SK-N-SH treated with all-trans-retinoic acid at 6 μM for 48 hours (cell line): ENCODE results near the gene FZR1.

Experiments
- ATAC-seq: fragments of 200-7000 bp; cut with Tn5 transposase; 3 replicates; pipeline ENCODE4 v1.9.1; 2020; ENCODE audit warnings: mild to moderate bottlenecking, moderate library complexity
- BACH2 ChIP-seq: fragments of 250-450 bp; sonication (Bioruptor Pico); IDR thresholded peaks from 2 replicates; pipeline ENCODE4 v1.9.0; 2021; ENCODE audit warnings: mild to moderate bottlenecking, borderline replicate concordance
- CREB5 ChIP-seq: fragments of 250-450 bp; sonication (Bioruptor Pico); IDR thresholded peaks from 2 replicates; pipeline ENCODE4 v1.5.1; 2020; ENCODE audit warnings: low read depth, mild to moderate bottlenecking, moderate library complexity
- CSDC2 ChIP-seq: fragments of 250-450 bp; sonication (Bioruptor Pico); IDR thresholded peaks from 2 replicates; pipeline ENCODE4 v1.5.0; 2020; ENCODE audit warnings: mild to moderate bottlenecking, moderate library complexity
- ESRRG ChIP-seq: fragments of 250-450 bp; sonication (Bioruptor Pico); IDR thresholded peaks from 2 replicates; pipeline ENCODE4 v1.6.1; 2021; ENCODE audit warnings: mild to moderate bottlenecking
- GLIS3 ChIP-seq: fragments of 250-450 bp; sonication (Bioruptor Pico); IDR thresholded peaks from 2 replicates; pipeline ENCODE4 v1.5.0; 2020; ENCODE audit warnings: mild to moderate bottlenecking, moderate library complexity
- PATZ1 ChIP-seq: fragments of 250-450 bp; sonication (Bioruptor Pico); IDR thresholded peaks from 2 replicates; pipeline ENCODE4 v1.8.0; 2020; ENCODE audit warnings: mild to moderate bottlenecking, moderate library complexity, borderline replicate concordance
- POU6F1 ChIP-seq: fragments of 250-450 bp; sonication (Bioruptor Pico); IDR thresholded peaks from 2 replicates; pipeline ENCODE4 v1.8.0; 2021; ENCODE audit warnings: low read depth, mild to moderate bottlenecking, moderate library complexity, borderline replicate concordance
- PPARA ChIP-seq: fragments of 250-450 bp; sonication (Bioruptor Pico); IDR thresholded peaks from 2 replicates; pipeline ENCODE4 v1.5.0; 2020; ENCODE audit warnings: mild to moderate bottlenecking, borderline replicate concordance
- RARB ChIP-seq: fragments of 250-450 bp; sonication (Bioruptor Pico); IDR thresholded peaks from 2 replicates; pipeline ENCODE4 v1.8.0; 2021; ENCODE audit warnings: mild to moderate bottlenecking, moderate library complexity
- SNAI2 ChIP-seq: fragments of 250-450 bp; sonication (Bioruptor Pico); IDR thresholded peaks from 2 replicates; pipeline ENCODE4 v1.5.0; 2020; ENCODE audit warnings: mild to moderate bottlenecking, moderate library complexity
- TCF4 ChIP-seq: fragments of 250-450 bp; sonication (Bioruptor Pico); IDR thresholded peaks from 2 replicates; pipeline ENCODE4 v1.8.0; 2021; ENCODE audit warnings: mild to moderate bottlenecking, moderate library complexity, borderline replicate concordance
- TOX ChIP-seq: fragments of 250-450 bp; sonication (Bioruptor Pico); IDR thresholded peaks from 2 replicates; pipeline ENCODE4 v1.8.0; 2021; ENCODE audit warnings: mild to moderate bottlenecking, moderate library complexity, borderline replicate concordance
- ZC3H10 ChIP-seq: fragments of 250-450 bp; sonication (Bioruptor Pico); IDR thresholded peaks from 2 replicates; pipeline ENCODE4 v1.5.1; 2021; ENCODE audit warnings: mild to moderate bottlenecking, moderate library complexity
- ZFP3 ChIP-seq: fragments of 250-450 bp; sonication (Bioruptor Pico); IDR thresholded peaks from 2 replicates; pipeline ENCODE4 v1.5.0; 2020; ENCODE audit warnings: mild to moderate bottlenecking, moderate library complexity
- ZFP30 ChIP-seq: fragments of 450-650 bp; formaldehyde crosslinking; IDR thresholded peaks from 2 replicates; pipeline ENCODE4 v1.5.0; 2022; ENCODE audit warnings: mild to moderate bottlenecking, moderate library complexity
- ZNF565 ChIP-seq: fragments of 450-650 bp; formaldehyde crosslinking; conservative IDR thresholded peaks from 2 replicates; pipeline ENCODE4 v1.5.0; 2020; ENCODE audit warnings: low read depth, mild to moderate bottlenecking, moderate library complexity
- ZNF70 ChIP-seq: fragments of 450-650 bp; formaldehyde crosslinking; IDR thresholded peaks from 2 replicates; pipeline ENCODE4 v1.5.0; 2020; ENCODE audit warnings: mild to moderate bottlenecking, moderate library complexity
- ZNF8 ChIP-seq: fragments of 450-650 bp; formaldehyde crosslinking; IDR thresholded peaks from 2 replicates; pipeline ENCODE4 v1.5.0; 2020; ENCODE audit warnings: mild to moderate bottlenecking, moderate library complexity
- TF ChIP-seq, protein P1 (sequence below): fragments of 250-450 bp; sonication (Bioruptor Pico); IDR thresholded peaks from 2 replicates; pipeline ENCODE4 v1.5.1; 2021; ENCODE audit warnings: mild to moderate bottlenecking, moderate library complexity
- TF ChIP-seq, protein P2 (sequence below): fragments of 250-450 bp; sonication (Bioruptor Pico); IDR thresholded peaks from 2 replicates; pipeline ENCODE4 v1.5.0; 2020; ENCODE audit warnings: mild to moderate bottlenecking, moderate library complexity

The FZR1 gene

GRCh38 chr19:3555653-3556422 is 49.7 kb downstream of the FZR1 start:
- TF ChIP-seq, protein P1, sequence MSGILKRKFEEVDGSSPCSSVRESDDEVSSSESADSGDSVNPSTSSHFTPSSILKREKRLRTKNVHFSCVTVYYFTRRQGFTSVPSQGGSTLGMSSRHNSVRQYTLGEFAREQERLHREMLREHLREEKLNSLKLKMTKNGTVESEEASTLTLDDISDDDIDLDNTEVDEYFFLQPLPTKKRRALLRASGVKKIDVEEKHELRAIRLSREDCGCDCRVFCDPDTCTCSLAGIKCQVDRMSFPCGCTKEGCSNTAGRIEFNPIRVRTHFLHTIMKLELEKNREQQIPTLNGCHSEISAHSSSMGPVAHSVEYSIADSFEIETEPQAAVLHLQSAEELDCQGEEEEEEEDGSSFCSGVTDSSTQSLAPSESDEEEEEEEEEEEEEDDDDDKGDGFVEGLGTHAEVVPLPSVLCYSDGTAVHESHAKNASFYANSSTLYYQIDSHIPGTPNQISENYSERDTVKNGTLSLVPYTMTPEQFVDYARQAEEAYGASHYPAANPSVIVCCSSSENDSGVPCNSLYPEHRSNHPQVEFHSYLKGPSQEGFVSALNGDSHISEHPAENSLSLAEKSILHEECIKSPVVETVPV, result no peak
- TF ChIP-seq POU6F1 (CRISPR knock-in tag), result no peak
- no peak for TF ChIP-seq PATZ1 (CRISPR knock-in tag)
- no peak for TF ChIP-seq GLIS3 (CRISPR knock-in tag)
- no peak for TF ChIP-seq ESRRG (CRISPR knock-in tag)
- TF ChIP-seq ZNF565 (CRISPR knock-in tag), result no peak
- no peak for TF ChIP-seq ZFP30 (CRISPR knock-in tag)
- no peak for TF ChIP-seq ZC3H10 (CRISPR knock-in tag)
- no peak for TF ChIP-seq SNAI2 (CRISPR knock-in tag)
- no peak for TF ChIP-seq TCF4
- TF ChIP-seq, protein P2, sequence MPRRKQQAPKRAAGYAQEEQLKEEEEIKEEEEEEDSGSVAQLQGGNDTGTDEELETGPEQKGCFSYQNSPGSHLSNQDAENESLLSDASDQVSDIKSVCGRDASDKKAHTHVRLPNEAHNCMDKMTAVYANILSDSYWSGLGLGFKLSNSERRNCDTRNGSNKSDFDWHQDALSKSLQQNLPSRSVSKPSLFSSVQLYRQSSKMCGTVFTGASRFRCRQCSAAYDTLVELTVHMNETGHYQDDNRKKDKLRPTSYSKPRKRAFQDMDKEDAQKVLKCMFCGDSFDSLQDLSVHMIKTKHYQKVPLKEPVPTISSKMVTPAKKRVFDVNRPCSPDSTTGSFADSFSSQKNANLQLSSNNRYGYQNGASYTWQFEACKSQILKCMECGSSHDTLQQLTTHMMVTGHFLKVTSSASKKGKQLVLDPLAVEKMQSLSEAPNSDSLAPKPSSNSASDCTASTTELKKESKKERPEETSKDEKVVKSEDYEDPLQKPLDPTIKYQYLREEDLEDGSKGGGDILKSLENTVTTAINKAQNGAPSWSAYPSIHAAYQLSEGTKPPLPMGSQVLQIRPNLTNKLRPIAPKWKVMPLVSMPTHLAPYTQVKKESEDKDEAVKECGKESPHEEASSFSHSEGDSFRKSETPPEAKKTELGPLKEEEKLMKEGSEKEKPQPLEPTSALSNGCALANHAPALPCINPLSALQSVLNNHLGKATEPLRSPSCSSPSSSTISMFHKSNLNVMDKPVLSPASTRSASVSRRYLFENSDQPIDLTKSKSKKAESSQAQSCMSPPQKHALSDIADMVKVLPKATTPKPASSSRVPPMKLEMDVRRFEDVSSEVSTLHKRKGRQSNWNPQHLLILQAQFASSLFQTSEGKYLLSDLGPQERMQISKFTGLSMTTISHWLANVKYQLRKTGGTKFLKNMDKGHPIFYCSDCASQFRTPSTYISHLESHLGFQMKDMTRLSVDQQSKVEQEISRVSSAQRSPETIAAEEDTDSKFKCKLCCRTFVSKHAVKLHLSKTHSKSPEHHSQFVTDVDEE (CRISPR knock-in tag), result no peak
- no peak for TF ChIP-seq BACH2 (CRISPR knock-in tag)
- no peak for TF ChIP-seq RARB (CRISPR knock-in tag)
- no peak for TF ChIP-seq PPARA (CRISPR knock-in tag)
- no peak for TF ChIP-seq TOX (CRISPR knock-in tag)
- TF ChIP-seq ZNF8, result no peak
- TF ChIP-seq ZFP3 (CRISPR knock-in tag), result no peak
- no peak for ATAC-seq

GRCh38 chr19:3556423-3556977 is 50.4 kb downstream of the FZR1 start:
- TF ChIP-seq CREB5 (CRISPR knock-in tag) (no peak), CSDC2 (CRISPR knock-in tag) (no peak), PATZ1 (CRISPR knock-in tag) (no peak), ZFP30 (CRISPR knock-in tag) (no peak), ZNF8 (no peak), ZNF70 (CRISPR knock-in tag) (no peak), POU6F1 (CRISPR knock-in tag) (no peak), RARB (CRISPR knock-in tag) (no peak)
- TF ChIP-seq, protein P2 (CRISPR knock-in tag), result no peak
- no peak for ATAC-seq
